Sigmoid colon (tissue), 3 donors: ENCODE data around the gene ANGEL1.

Experiments
- CTCF ChIP-seq, 4 experiments: fragments of 450-650 bp in 3 of 4; fragments of 200-600 bp in 1 of 4; IDR thresholded peaks; one replicate each; pipeline ENCODE4 v1.5.1; 2016 to 2019; ENCODE audit warnings: antibody characterized with exemption in 4 of 4, mild to moderate bottlenecking in 3 of 4, moderate library complexity in 2 of 4
- POLR2A ChIP-seq, 2 donors: fragments of 450-650 bp; IDR thresholded peaks; one replicate each; pipeline ENCODE4 v1.6.1; 2016; ENCODE audit warnings: antibody characterized with exemption in 2 of 2, mild to moderate bottlenecking in 2 of 2, moderate library complexity in 2 of 2

GRCh38 chr14:76836029-76836630, 23.4 kb upstream of the ANGEL1 start:
- TF ChIP-seq CTCF (IDR thresholded peaks at IDR 0.05) (no peak), POLR2A (IDR thresholded peaks at IDR 0.05) (no peak)
